Vagina (tissue), 2 donors: Measurements from ENCODE around the gene URAD. TPM values are rescaled to one million over a fixed set of nuclear protein-coding genes. Genes with fewer than 3 reads are reported as not detected.

Experiments used
- DNase-seq, 2 donors: peaks; one replicate each; pipeline ENCODE4 v3.0.0-alpha.2; 2017; ENCODE audit errors: extremely low spot score in 2 of 2
- H3K27ac ChIP-seq: fragments of 200-600 bp; sonication (generic); one replicate; pipeline ENCODE4 v1.5.1; 2019
- H3K27me3 ChIP-seq: fragments of 200-600 bp; sonication (generic); one replicate; pipeline ENCODE4 v1.5.1; 2019
- H3K36me3 ChIP-seq, 2 donors: fragments of 200-600 bp; sonication (generic); one replicate each; pipeline ENCODE4 v1.5.1; 2017 to 2019
- H3K4me1 ChIP-seq: fragments of 200-600 bp; sonication (generic); one replicate; pipeline ENCODE4 v1.5.1; 2019
- H3K4me3 ChIP-seq, 2 donors: fragments of 200-600 bp; sonication (generic); 1 replicate in 1 of 2; 2 replicates in 1 of 2; pipeline ENCODE4 v1.5.1; 2016 to 2019
- H3K9me3 ChIP-seq: fragments of 200-600 bp; sonication (generic); one replicate; pipeline ENCODE4 v1.5.1; 2019
- CTCF ChIP-seq, 3 experiments: fragments of 450-650 bp in 2 of 3; fragments of 200-600 bp in 1 of 3; sonication (generic) in 1 of 3; IDR thresholded peaks; one replicate each; pipeline ENCODE4 v1.5.1; 2017 to 2019; ENCODE audit warnings: antibody characterized with exemption in 3 of 3, mild to moderate bottlenecking in 2 of 3, moderate library complexity in 2 of 3
- POLR2A ChIP-seq, 2 donors: fragments of 450-650 bp; IDR thresholded peaks; one replicate each; pipeline ENCODE4 v1.6.1; 2017; ENCODE audit warnings: antibody characterized with exemption in 2 of 2, mild to moderate bottlenecking in 2 of 2, moderate library complexity in 2 of 2
- POLR2AphosphoS5 ChIP-seq, 2 donors: sonication (generic); formaldehyde crosslinking; IDR thresholded peaks; one replicate each; pipeline ENCODE4 v1.9.0; 2017; ENCODE audit warnings: antibody characterized with exemption in 2 of 2, mild to moderate bottlenecking in 2 of 2, low read depth in 1 of 2; ENCODE audit not compliant: insufficient read depth in 1 of 2
- intact Hi-C: fragments of 100-400 bp; cut with DNase I; formaldehyde crosslinking; loops from one replicate; pipeline ENCODE4 v1.15.1; 2023
- total RNA-seq: library from RNA; depleted of rRNA; stranded (reverse); fragments of >200 nt; gene quantifications from one replicate; pipeline ENCODE4 v1.2.3, GENCODE V29; 2016

Gene URAD
- total RNA-seq, 1 donor from 2014 or later: not detected

- DNase-seq: no peak
- intact Hi-C loops: loop anchor here (10.0 kb wide), 1 partner anchor 149 kb away; no protein-coding TSS in a partner anchor
Measured at GRCh38 chr13:27973961-27974662, 14.4 kb downstream of the URAD start.

GRCh38 chr13:27973291-27973690 is 15.2 kb downstream of the URAD start:
- Histone ChIP-seq H3K9me3 (no peaks in the 10 kb centered on the region), H3K27me3 (peaks cover 8% of the 10 kb centered on the region), H3K4me3 (no peak overlapping the region), H3K4me1 (peaks cover 17% of the 10 kb centered on the region), H3K36me3 (no peaks in the 10 kb centered on the region), H3K27ac (no peak overlapping the region)
- no peak for TF ChIP-seq POLR2AphosphoS5 (IDR thresholded peaks at IDR 0.05; ENCODE audit: insufficient read depth in 1 of 2, low read depth in 1 of 2)
- TF ChIP-seq POLR2A (IDR thresholded peaks at IDR 0.05): no peak
- no peak for TF ChIP-seq CTCF (IDR thresholded peaks at IDR 0.05)
- intact Hi-C loops: loop anchor here (10.0 kb wide), 1 partner anchor 148 kb away; no protein-coding TSS in a partner anchor
- no peak for DNase-seq

More at GRCh38 chr13:27973961-27974662, 14.4 kb downstream of the URAD start:
- peaks cover 11% of the 10 kb centered on the region for H3K4me1 ChIP-seq
- H3K9me3 ChIP-seq: no peaks in the 10 kb centered on the region
- H3K27me3 ChIP-seq: no peaks in the 10 kb centered on the region
- H3K4me3 ChIP-seq: no peak overlapping the region
- H3K36me3 ChIP-seq: no peaks in the 10 kb centered on the region
- H3K27ac ChIP-seq: no peak overlapping the region
- no peak for TF ChIP-seq POLR2A (IDR thresholded peaks at IDR 0.05)
- no peak for TF ChIP-seq CTCF (IDR thresholded peaks at IDR 0.05)
- no peak for TF ChIP-seq POLR2AphosphoS5 (IDR thresholded peaks at IDR 0.05; ENCODE audit: insufficient read depth in 1 of 2, low read depth in 1 of 2)

- intact Hi-C loops: loop anchor here (10.0 kb wide), 1 partner anchor 148 kb away; no protein-coding TSS in a partner anchor
- Histone ChIP-seq H3K27ac (no peak overlapping the region), H3K36me3 (no peaks in the 10 kb centered on the region), H3K4me3 (no peak overlapping the region), H3K27me3 (peaks cover 10% of the 10 kb centered on the region), H3K4me1 (peaks cover 15% of the 10 kb centered on the region), H3K9me3 (no peaks in the 10 kb centered on the region)
- DNase-seq: no peak
- TF ChIP-seq POLR2A (IDR thresholded peaks at IDR 0.05): no peak
- no peak for TF ChIP-seq CTCF (IDR thresholded peaks at IDR 0.05)
- TF ChIP-seq POLR2AphosphoS5 (IDR thresholded peaks at IDR 0.05; ENCODE audit: insufficient read depth in 1 of 2, low read depth in 1 of 2): no peak
Measured at GRCh38 chr13:27972478-27972820, 16.0 kb downstream of the URAD start.

- Histone ChIP-seq H3K4me3 (no peak overlapping the region), H3K27ac (no peak overlapping the region), H3K27me3 (peaks cover 10% of the 10 kb centered on the region), H3K4me1 (peaks cover 15% of the 10 kb centered on the region), H3K9me3 (no peaks in the 10 kb centered on the region), H3K36me3 (no peaks in the 10 kb centered on the region)
- intact Hi-C loops: loop anchor here (10.0 kb wide), 1 partner anchor 147 kb away; no protein-coding TSS in a partner anchor
- no peak for TF ChIP-seq POLR2AphosphoS5 (IDR thresholded peaks at IDR 0.05; ENCODE audit: insufficient read depth in 1 of 2, low read depth in 1 of 2)
- TF ChIP-seq POLR2A (IDR thresholded peaks at IDR 0.05): no peak
- TF ChIP-seq CTCF (IDR thresholded peaks at IDR 0.05): no peak
- DNase-seq: no peak
Measured at GRCh38 chr13:27971776-27972477, 16.6 kb downstream of the URAD start.
